Neuron (in vitro differentiated cells): ENCODE data around the gene ABRAXAS1.

Experiments
- H2AFZ ChIP-seq: one replicate; pipeline ENCODE4 v1.6.1; 2013; ENCODE audit warnings: low read depth, mild to moderate bottlenecking, inconsistent platforms, low read length, moderate library complexity
- H3K27me3 ChIP-seq: one replicate; pipeline ENCODE4 v1.6.1; 2013; ENCODE audit warnings: low read length; ENCODE audit not compliant: insufficient read depth
- H3K36me3 ChIP-seq: one replicate; pipeline ENCODE4 v1.6.1; 2013; ENCODE audit warnings: low read length; ENCODE audit not compliant: insufficient read depth
- H3K4me1 ChIP-seq: one replicate; pipeline ENCODE4 v1.6.1; 2013; ENCODE audit warnings: low read length; ENCODE audit not compliant: insufficient read depth
- H3K4me3 ChIP-seq: 2 replicates; pipeline ENCODE4 v1.5.1; 2013; ENCODE audit warnings: mild to moderate bottlenecking, low read length, moderate library complexity
- H3K9me3 ChIP-seq: one replicate; pipeline ENCODE4 v1.6.1; 2013; ENCODE audit warnings: low read length

Gene ABRAXAS1

DNA sequence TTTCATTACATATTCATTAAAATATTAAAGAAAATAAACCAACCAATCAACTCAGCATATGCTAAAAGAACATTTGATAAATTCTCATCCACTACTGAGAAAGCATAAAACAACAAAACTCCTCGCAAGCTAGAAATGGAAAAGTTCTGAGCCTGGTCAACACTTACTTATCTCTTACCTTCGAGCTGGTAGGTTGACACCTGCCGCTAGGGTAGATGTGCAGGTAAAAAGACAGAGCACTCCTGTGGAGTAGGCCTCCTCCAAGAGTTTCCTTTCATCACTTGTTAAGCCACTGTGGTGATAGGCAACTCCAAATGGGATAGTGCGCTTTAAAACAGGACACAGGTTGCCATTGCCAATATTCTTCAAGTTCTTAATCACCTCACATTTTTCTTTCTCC, 48.2 kb downstream of the ABRAXAS1 start:
- no peaks in the 10 kb centered on the region for H3K9me3 ChIP-seq
- peaks cover 5% of the 10 kb centered on the region for H3K36me3 ChIP-seq
- no peak overlapping the region for H3K4me3 ChIP-seq
- no peaks in the 10 kb centered on the region for H3K4me1 ChIP-seq
- H2AFZ ChIP-seq, result no peak overlapping the region
- H3K27me3 ChIP-seq, result no peaks in the 10 kb centered on the region

DNA sequence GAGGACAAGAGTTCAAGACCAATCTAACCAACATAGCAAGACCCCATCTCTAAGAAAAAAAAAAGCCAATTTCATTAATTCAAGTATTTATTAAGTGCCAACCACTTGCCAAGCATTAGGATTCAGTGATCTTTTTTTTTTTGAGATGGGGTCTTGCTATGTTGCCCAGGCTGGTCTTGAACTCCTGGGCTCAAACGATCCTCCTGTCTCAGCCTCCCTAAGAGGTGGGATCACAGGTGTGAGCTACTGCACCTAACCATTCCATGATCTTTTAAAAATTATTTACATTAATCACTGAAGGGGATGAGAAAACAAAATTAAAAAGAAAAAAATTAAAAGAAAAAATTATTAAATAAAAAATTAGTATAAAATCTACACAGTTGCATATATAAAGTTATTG, 53.7 kb downstream of the ABRAXAS1 start:
- H3K4me3 ChIP-seq, result no peak overlapping the region

GRCh38 chr4:83418211-83418610, 66.7 kb downstream of the ABRAXAS1 start:
- H3K27me3 ChIP-seq, result no peaks in the 10 kb centered on the region
- peaks cover 15% of the 10 kb centered on the region for H3K36me3 ChIP-seq
- H3K4me1 ChIP-seq, result no peaks in the 10 kb centered on the region
- no peaks in the 10 kb centered on the region for H3K9me3 ChIP-seq
- no peak overlapping the region for H3K4me3 ChIP-seq
- H2AFZ ChIP-seq, result no peak overlapping the region

More for the DNA sequence above, 53.7 kb downstream of the ABRAXAS1 start:
- peaks cover 3% of the 10 kb centered on the region for H3K36me3 ChIP-seq
- no peak overlapping the region for H2AFZ ChIP-seq
- no peaks in the 10 kb centered on the region for H3K9me3 ChIP-seq
- H3K27me3 ChIP-seq, result no peaks in the 10 kb centered on the region
- no peaks in the 10 kb centered on the region for H3K4me1 ChIP-seq

GRCh38 chr4:83417566-83417965, 67.3 kb downstream of the ABRAXAS1 start:
- H2AFZ ChIP-seq, result no peak overlapping the region
- H3K4me3 ChIP-seq, result no peak overlapping the region
- H3K9me3 ChIP-seq, result no peaks in the 10 kb centered on the region
- peaks cover 15% of the 10 kb centered on the region for H3K36me3 ChIP-seq
- no peaks in the 10 kb centered on the region for H3K4me1 ChIP-seq
- H3K27me3 ChIP-seq, result no peaks in the 10 kb centered on the region

GRCh38 chr4:83413676-83414075, 71.2 kb downstream of the ABRAXAS1 start:
- Histone ChIP-seq H3K4me3 (no peak overlapping the region), H3K4me1 (no peaks in the 10 kb centered on the region), H3K27me3 (no peaks in the 10 kb centered on the region), H3K9me3 (no peaks in the 10 kb centered on the region), H3K36me3 (peaks cover 17% of the 10 kb centered on the region), H2AFZ (no peak overlapping the region)
